ENCODE data around the gene PAK1. TPM values are rescaled to one million over a fixed set of nuclear protein-coding genes. Genes with fewer than 3 reads are reported as not detected.

Gene PAK1
- total and polyA plus RNA-seq, 7 experiments from 2014 or later: 15.5 to 67.2 (median 23.2) TPM

Other genes starting within 250 kb of the PAK1 start
- gene GDPD4, start 172.4 kb downstream of the PAK1 start, total RNA-seq: not detected
- not detected for gene GDPD4, start 172.4 kb downstream of the PAK1 start, polyA plus RNA-seq
- 1 to 10 TPM in 1 of 5 experiments, under 1 TPM in 3, not detected in 1; 0.27 to 1.1 (median 0.58) TPM for gene AQP11, start 115.9 kb upstream of the PAK1 start, total RNA-seq
- gene AQP11, start 115.9 kb upstream of the PAK1 start, polyA plus RNA-seq: under 1 TPM; 0.84 TPM
- gene CLNS1A, start 163.7 kb upstream of the PAK1 start, total RNA-seq: 100 to 1,000 TPM in 4 of 5 experiments, 10 to 100 TPM in 1; 82.2 to 149 (median 113) TPM
- 100 to 1,000 TPM; 139 to 145 TPM for gene CLNS1A, start 163.7 kb upstream of the PAK1 start, polyA plus RNA-seq